Measurements from ENCODE around the gene SNAP23. TPM values are rescaled to one million over a fixed set of nuclear protein-coding genes. Genes with fewer than 3 reads are reported as not detected.

The SNAP23 gene
- total RNA-seq, 1 experiment from 2014 or later, result 92.2 TPM

DNA sequence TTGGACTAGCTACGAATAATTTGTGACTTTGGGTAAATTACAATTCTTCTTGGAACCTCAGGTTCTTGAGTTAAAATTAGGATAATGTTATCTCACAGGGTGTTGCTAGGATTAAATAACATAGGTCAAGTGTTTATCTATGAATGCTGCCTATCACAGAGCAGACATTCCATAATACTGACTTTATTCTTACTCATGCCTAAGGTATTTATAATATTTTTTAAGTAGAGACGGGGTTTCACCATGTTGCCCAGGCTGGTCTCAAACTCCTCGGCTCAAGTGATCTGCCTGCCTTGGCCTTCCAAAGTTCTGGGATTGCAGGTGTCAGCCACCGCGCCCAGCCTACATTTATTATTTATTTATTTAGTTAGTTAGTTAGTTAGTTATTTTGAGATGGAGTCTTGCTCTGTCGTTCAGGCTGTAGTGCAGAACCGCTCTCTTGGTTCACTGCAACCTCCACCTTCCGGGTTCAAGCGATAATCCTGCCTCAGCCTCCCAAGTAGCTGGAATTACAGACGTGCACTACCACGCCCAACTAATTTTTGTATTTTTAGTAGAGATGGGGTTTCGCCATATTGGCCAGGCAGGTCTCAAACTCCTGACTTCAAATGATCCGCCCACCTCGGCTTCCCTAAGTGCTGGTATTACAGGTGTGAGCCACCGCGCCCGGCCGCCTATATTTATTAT, 3.8 kb upstream of the SNAP23 start:
- Mint-ChIP-seq H3K27ac (ENCODE audit: unreplicated experiment) (peak overlapping the region; percentile 100), H3K4me3 (ENCODE audit: unreplicated experiment) (peak overlapping the region; percentile 99), H3K4me1 (ENCODE audit: low read depth, unreplicated experiment) (peaks cover 19% of the 10 kb centered on the region), H3K27me3 (ENCODE audit: insufficient read depth, unreplicated experiment) (no peaks in the 10 kb centered on the region), H3K9me3 (ENCODE audit: unreplicated experiment) (no peaks in the 10 kb centered on the region), H3K36me3 (ENCODE audit: insufficient read depth, unreplicated experiment) (peaks cover 22% of the 10 kb centered on the region)
- Histone ChIP-seq H3K27me3 (replicated peaks; ENCODE audit: control insufficient read depth, insufficient read depth, low read length) (no peaks in the 10 kb centered on the region), H3K4me1 (peaks cover 15% of the 10 kb centered on the region), H3K4me3 (ENCODE audit: low read depth, low read length) (peak overlapping the region; percentile 87), H3K9me3 (no peaks in the 10 kb centered on the region), H3K36me3 (ENCODE audit: control insufficient read depth, insufficient read depth, low read length) (no peaks in the 10 kb centered on the region; the same call in 1 of the 2 replicates)
- DNase-seq, result peak in 1 of 2 experiments; percentile 24
- TF ChIP-seq CTCF (IDR thresholded peaks at IDR 0.05; ENCODE audit: insufficient read depth in 1 of 2, low read depth in 1 of 2, low read length in 1 of 2, severe bottlenecking in 1 of 2, unreplicated experiment in 1 of 2), result no peak
- BruUV-seq (replicated peaks), result TSS peak; percentile 53
- ChIA-PET CTCF (no interaction called here), POLR2A (interaction anchor here (0.6 kb wide), 1 partner anchor 19 kb away, joined by 3 read pairs; no protein-coding TSS in a partner anchor)
- intact Hi-C loops (cut with micrococcal nuclease; ENCODE audit: unreplicated experiment), result loop anchor here (10.0 kb wide), 1 partner anchor 163 kb away; no protein-coding TSS in a partner anchor

- Mint-ChIP-seq H3K27ac (ENCODE audit: unreplicated experiment) (peak overlapping the region; percentile 72), H3K27me3 (ENCODE audit: insufficient read depth, unreplicated experiment) (no peaks in the 10 kb centered on the region)
- CTCF ChIA-PET, result no interaction called here
These were observed 1.8 kb upstream of the SNAP23 start for GRCh38 chr15:42493679-42494078.

More at GRCh38 chr15:42493679-42494078, 1.8 kb upstream of the SNAP23 start:
- Histone ChIP-seq H3K36me3 (ENCODE audit: control insufficient read depth, insufficient read depth, low read length) (no peaks in the 10 kb centered on the region), H3K9me3 (no peaks in the 10 kb centered on the region), H3K4me3 (ENCODE audit: low read depth, low read length) (no peak overlapping the region), H3K27me3 (replicated peaks; ENCODE audit: control insufficient read depth, insufficient read depth, low read length) (no peaks in the 10 kb centered on the region), H3K4me1 (peaks cover 29% of the 10 kb centered on the region)
- peaks cover 37% of the 10 kb centered on the region for H3K4me1 Mint-ChIP-seq (ENCODE audit: low read depth, unreplicated experiment)
- H3K36me3 Mint-ChIP-seq (ENCODE audit: insufficient read depth, unreplicated experiment), result peaks cover 22% of the 10 kb centered on the region
- POLR2A ChIA-PET, result interaction anchor here (0.6 kb wide), 1 partner anchor 441 kb away, joined by 8 read pairs; no protein-coding TSS in a partner anchor
- no peak for DNase-seq
- intact Hi-C loops (cut with micrococcal nuclease; ENCODE audit: unreplicated experiment), result loop anchor here (2.0 to 10.0 kb wide), 2 partner anchors 55 to 161 kb away; partner anchors contain the start of genes HAUS2 and LRRC57
- H3K4me3 Mint-ChIP-seq (ENCODE audit: unreplicated experiment), result peak overlapping the region; percentile 3
- H3K9me3 Mint-ChIP-seq (ENCODE audit: unreplicated experiment), result no peaks in the 10 kb centered on the region
- TF ChIP-seq CTCF (IDR thresholded peaks at IDR 0.05; ENCODE audit: insufficient read depth in 1 of 2, low read depth in 1 of 2, low read length in 1 of 2, severe bottlenecking in 1 of 2, unreplicated experiment in 1 of 2), result no peak
- BruUV-seq (replicated peaks), result no TSS peak

Measured in Caco-2 (cell line).